HG03575 (cell line): ENCODE data around the gene ALG5.

Experiments used
- ATAC-seq: cut with Tn5 transposase; IDR thresholded peaks from one replicate; pipeline ENCODE4 v1.9.1; 2021; ENCODE audit not compliant: unreplicated experiment, insufficient number of reproducible peaks, low FRiP score; ENCODE audit errors: extremely low read depth

The ALG5 gene

GRCh38 chr13:36986462-36987240 lies 12.5 kb downstream of the ALG5 start:
- ATAC-seq, result no peak

- ATAC-seq, result no peak
Observed at GRCh38 chr13:36981156-36981743, 17.9 kb downstream of the ALG5 start.

DNA sequence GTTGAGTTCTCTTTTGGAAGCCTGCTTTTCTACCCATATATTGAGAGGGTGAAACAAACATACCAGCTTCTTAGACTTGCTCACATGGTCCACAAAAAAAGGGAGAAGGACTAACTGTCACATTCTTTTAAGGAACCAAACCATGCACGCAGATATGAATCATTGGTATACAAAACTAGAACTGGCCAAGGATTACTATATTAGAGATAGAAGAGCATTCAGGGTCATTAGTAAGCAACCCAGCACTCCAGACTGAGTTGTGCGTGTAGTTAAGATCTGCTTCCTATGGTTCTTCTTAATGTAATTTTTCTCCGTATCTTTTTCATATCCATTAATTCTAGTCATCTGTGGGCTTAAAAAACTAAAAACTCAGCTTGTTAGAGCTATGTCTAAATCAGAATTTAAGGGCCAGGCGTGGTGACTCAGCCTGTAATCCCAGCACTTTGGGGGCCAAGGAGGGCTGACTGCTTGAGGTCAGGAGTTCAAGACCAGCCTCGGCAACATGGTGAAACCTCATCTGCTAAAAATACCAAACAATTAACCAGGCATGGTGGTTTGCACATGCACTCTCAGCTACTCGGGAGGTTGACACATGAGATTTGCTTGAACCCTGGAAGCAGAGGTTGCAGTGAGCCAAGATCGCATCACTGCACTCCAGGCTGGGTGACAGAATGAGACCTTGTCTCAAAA lies 19.6 kb downstream of the ALG5 start:
- ATAC-seq, result no peak

DNA sequence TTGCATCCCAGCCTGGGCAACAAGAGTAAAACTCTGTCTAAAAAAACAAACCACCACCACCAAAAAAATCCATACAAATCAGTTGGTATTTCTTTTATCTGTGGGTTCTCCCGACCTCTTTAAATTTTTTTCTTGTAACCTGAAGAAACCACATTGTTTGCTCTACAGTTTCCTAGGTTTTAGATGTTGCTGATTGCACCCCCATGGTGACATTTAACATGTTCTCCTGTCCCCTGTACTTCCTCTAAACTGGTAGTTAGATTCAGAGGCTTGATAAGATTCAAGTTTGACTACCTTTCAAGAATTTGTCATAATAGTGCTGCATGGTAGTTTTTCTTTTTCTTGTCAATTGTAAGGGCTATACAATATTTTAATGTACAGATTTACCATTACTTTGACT lies 24.0 kb downstream of the ALG5 start:
- ATAC-seq, result no peak

- ATAC-seq, result peak; percentile 43
Observed at GRCh38 chr13:36973621-36974295, 25.4 kb downstream of the ALG5 start.

DNA sequence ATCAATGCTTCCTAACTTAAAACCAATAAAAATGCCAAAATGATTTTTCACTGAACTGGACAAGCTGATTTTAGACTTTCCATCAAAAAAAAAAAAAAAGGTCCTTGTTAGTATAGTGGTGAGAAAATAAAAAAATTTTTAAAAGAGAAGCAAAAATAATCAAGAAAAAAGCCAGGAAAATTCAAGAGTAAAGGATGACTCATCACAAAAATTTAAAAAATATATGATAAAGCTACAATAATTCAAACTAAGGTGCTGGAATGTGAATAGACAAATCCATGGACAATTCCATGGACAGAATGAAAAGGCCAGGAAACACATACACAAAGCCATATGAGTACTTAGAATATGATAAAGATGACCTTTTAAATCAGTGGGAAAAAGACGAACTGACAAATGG lies 26.1 kb downstream of the ALG5 start:
- no peak for ATAC-seq

DNA sequence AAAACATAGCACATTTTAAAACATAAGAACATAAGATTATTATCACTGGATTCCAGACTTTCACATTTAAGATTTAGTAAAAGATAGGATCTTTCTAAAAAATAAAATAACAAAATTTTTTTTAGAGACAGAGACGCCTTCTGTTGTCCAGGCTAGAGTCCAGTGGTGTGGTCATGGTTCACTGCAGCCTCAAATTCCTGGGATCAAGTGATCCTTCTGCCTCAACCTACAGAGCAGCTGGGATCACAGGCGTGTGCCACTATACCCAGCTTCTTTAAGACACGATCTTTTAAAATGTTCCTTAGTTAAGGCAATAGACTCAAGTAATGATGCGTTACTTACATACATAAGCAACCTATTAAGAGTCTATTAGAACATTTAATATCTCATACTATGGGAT lies 32.7 kb downstream of the ALG5 start:
- ATAC-seq, result no peak

DNA sequence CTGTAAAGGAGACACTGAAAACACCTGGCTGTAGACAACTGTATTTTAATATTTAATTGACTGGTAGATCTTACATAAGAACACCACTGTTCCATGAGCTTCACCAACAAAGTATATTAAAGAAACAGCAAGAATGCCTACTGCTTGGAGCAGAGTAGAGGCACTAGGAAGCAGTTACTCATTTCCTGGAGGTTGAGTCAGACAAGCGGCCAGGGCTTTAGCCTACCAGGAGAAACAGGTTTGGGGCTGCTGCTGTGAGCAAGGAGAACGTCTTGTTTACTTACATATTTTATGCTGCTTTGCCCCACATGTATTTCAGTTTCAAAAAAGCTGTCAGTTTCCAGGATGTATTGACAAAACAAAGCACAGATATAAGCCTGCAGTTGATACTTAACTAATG lies 33.4 kb downstream of the ALG5 start:
- ATAC-seq, result no peak

- no peak for ATAC-seq
Observed at GRCh38 chr13:36959456-36960116, 39.6 kb downstream of the ALG5 start.

DNA sequence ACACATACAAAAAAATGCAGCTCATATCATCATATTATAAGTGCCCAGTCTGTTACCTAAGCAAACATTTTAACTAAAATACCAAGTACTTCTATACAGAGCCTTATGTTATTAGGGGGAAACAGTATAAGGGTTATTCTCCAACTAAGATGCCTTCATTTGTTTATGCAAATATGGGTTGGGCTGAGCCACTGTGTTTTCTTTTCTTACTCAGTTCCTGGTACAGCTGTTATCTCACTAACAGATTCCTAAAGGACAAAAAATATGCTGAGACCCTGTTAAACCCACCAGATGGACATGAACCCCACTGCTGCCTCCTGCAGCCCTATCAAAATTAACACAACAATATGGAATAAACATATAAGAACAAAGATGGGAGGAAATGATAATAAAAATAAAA lies 44.6 kb downstream of the ALG5 start:
- ATAC-seq, result no peak

DNA sequence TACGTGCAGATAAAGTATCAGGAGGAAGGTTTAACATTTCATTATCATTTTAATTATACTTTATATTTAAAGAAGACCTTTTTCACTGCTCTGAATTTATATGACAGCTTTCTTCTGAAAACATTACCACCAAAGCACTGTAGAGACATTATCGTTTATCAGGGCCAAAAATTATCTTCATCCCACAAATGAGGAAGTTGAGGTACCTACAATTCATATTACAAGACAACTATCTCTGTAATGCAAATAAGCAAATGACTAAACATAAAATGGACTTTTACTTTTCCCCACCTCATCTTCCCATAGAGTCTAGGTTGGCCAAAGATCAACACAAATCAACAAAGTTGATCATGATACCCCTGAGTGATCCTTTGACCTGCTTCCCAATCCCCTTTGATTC lies 48.2 kb downstream of the ALG5 start:
- no peak for ATAC-seq

DNA sequence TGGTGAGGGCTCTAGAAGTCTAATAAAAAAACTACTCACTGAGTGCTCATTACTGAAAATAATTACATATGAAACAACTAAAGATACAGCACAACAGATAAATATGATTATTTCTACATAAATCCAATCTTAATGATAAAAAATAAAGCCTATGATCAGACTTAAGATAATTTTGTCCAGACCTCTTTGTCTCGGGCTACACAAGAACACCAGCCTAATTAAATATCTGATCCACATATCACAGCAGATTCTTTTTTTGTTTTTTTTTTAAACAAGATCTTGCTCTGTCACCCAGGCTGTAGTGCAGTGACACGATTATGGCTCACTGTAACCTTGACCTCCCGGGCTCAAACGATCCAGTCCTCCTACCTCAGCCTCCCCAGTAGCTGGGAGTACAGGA lies 48.8 kb downstream of the ALG5 start:
- no peak for ATAC-seq

DNA sequence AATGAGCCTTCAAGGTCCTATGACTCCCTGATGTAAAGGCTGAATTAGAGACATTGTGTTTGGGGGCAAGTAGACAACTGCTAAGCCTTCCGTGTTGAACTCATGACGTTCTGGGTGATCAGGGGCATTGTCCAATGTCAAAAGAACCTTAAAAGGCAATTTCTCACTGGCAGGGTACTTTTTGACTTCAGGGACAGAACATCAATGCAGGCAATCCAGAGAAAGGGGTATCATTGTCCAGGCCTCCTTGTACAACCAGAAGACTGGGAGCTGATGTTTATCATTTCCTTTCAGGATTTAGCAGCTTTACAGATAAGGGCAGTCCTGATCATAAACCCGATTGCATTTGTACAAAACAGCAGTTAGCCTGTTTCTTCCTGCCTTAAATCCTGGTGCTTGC lies 54.1 kb downstream of the ALG5 start:
- no peak for ATAC-seq

DNA sequence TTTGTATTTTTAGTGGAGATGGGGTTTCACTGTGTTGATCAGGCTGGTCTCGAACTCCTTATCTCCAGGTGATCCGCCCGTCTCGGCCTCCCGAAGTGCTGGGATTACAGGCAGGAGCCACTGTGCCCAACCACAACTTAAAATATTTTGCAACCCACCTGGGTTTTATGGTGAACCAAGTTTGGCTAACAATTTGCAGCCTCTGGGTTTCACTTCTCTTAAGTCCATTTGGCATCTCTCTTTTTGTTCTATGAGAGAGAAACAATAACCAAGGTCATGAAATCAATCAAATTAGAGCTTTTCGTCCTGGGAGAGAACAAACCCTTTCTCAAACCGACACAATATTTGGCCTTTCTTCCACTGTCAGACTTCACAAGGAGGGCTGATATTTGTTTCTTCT lies 73.5 kb downstream of the ALG5 start:
- ATAC-seq, result no peak

GRCh38 chr13:36924001-36924400 lies 75.1 kb downstream of the ALG5 start:
- no peak for ATAC-seq

DNA sequence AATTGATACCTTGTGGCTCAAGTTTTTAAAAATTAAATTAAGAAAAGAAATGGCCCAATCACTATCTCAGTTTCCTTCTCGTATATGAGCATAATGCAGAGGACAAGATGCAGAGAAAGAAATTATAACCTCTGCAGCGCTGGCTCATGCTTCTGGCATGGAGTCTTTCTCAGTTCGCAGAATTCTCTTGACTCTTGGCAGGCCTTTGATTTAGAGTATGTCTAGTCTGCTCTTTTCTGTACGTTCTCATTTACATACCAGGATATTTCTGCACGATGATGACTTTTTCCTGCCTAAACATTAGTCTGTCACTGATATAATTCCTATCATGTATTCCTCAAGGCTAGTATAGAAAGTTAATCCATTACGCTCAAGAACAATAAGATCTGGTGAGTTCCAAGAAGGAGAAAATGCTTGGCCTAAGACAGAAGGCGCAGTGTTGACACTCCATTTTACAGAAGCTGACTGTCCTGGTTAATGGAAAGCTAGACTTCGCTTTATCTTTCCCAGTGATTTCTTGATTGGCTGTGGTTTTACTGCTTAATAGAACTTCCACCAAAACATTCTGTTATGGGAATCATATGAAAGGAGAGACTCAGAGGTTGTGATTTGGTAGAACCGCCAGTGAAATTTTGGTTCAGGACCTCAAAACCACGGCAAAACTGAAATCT lies 77.4 kb downstream of the ALG5 start:
- no peak for ATAC-seq

DNA sequence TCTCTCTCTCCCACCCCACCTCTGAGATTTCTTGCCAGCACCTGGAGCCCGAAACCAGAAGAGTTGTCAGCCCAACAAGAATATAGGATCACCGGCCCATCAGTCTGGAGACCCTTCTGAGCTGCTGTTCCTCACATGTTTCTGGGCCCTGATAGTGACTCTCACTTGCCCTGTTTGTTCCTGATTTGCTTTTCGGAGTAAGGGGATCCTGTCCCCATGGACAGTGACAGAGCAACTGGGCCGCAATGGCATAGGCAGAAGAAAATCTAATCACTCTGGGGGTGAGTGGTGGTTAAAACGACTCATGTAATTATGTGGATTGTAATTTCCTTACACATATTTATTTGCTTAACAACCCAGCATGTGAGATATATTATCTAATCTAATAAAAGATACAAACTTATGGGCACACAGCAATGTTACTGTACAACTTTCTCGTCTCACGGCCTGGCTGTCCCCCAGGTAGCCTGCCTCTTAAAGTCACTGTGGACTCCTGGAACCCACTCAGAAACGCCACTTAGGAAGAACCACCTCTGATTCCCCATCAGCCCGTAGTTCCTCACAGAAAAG lies 78.4 kb downstream of the ALG5 start:
- no peak for ATAC-seq

- no peak for ATAC-seq
Observed at GRCh38 chr13:36919833-36920615, 79.1 kb downstream of the ALG5 start, which contains the start of gene SMAD9. Gene SMAD9, minus strand, starts transcription at chr13:36920238. Its CDS starts 40,549 bp downstream, at chr13:36879689.
